ENCODE data around the gene PTPN11.

- TF ChIP-seq CTCF (conservative IDR thresholded peaks at IDR 0.05; ENCODE audit: low read length) (no peak), EZH2phosphoT487 (IDR thresholded peaks at IDR 0.05; ENCODE audit: borderline replicate concordance) (no peak)
Measured at GRCh38 chr12:112382866-112383265, 35.9 kb upstream of the PTPN11 start.
